Measurements from ENCODE around the gene CEP76. TPM values are rescaled to one million over a fixed set of nuclear protein-coding genes. Genes with fewer than 3 reads are reported as not detected.
A peak's percentile ranks its signal among the peaks of the same experiment; 100 is the strongest.

The CEP76 gene
- total RNA-seq, 1 experiment from 2014 or later = 18.6 TPM

- H3K27ac Mint-ChIP-seq = peak overlapping the region in 2 of 3 experiments; percentile 15 to 72; a peak in 2 of 7 replicates
Measured at GRCh38 chr18:12652861-12653401, 49.6 kb downstream of the CEP76 start.

More at GRCh38 chr18:12652861-12653401, 49.6 kb downstream of the CEP76 start:
- Histone ChIP-seq H3K56ac (ENCODE audit: insufficient read length, low read depth, low read length) (no peak overlapping the region), H2BK120ac (ENCODE audit: low read depth, low read length, poor library complexity, severe bottlenecking) (no peak overlapping the region), H3K9me3 (ENCODE audit: control insufficient read depth, low read depth, low read length) (no peaks in the 10 kb centered on the region), H4K8ac (replicated peaks; ENCODE audit: insufficient read length, low read depth, low read length) (no peak overlapping the region), H3K4ac (ENCODE audit: low read depth, low read length) (no peak overlapping the region), H3K18ac (ENCODE audit: insufficient read length, low read depth, low read length) (no peak overlapping the region), H4K20me1 (ENCODE audit: control insufficient read depth, insufficient read depth, insufficient read length) (no peaks in the 10 kb centered on the region), H3K4me1 (ENCODE audit: insufficient read depth, low read length) (peaks cover 3% of the 10 kb centered on the region; the same call in 1 of the 2 replicates), H3T11ph (ENCODE audit: low read length) (no peak overlapping the region), H2BK20ac (ENCODE audit: low read depth, low read length, poor library complexity, severe bottlenecking) (no peak overlapping the region), H3K79me2 (ENCODE audit: insufficient read depth, low read length) (no peaks in the 10 kb centered on the region), H3K9ac (ENCODE audit: extremely low read depth, insufficient read length, low read length) (no peak overlapping the region), H3K23ac (ENCODE audit: insufficient read length, low read depth, low read length) (no peak overlapping the region), H3K23me2 (ENCODE audit: insufficient read length, low read depth, low read length, poor library complexity, severe bottlenecking) (peaks cover 4% of the 10 kb centered on the region), H2AK5ac (ENCODE audit: insufficient read length, low read length) (no peak overlapping the region), H2AFZ (ENCODE audit: low read length) (no peak overlapping the region), H3K27ac (ENCODE audit: insufficient read length, low read depth, low read length) (no peak overlapping the region), H3K27me3 (ENCODE audit: insufficient read depth, low read length) (no peaks in the 10 kb centered on the region), H3K14ac (ENCODE audit: insufficient read depth, low read length) (no peak overlapping the region), H2BK15ac (ENCODE audit: low read depth, low read length) (no peak overlapping the region), H2BK5ac (ENCODE audit: insufficient read length, low read length) (no peak overlapping the region), H3K4me2 (ENCODE audit: insufficient read depth, insufficient read length, low read length) (no peak overlapping the region), H4K91ac (ENCODE audit: insufficient read length, low read depth, low read length) (no peak overlapping the region), H4K5ac (ENCODE audit: insufficient read length, low read depth, low read length) (no peak overlapping the region), H2BK12ac (ENCODE audit: insufficient read length, low read depth, low read length) (no peak overlapping the region), H3K79me1 (ENCODE audit: insufficient read depth, low read depth, low read length, poor library complexity, severe bottlenecking) (no peaks in the 10 kb centered on the region)
- no peak for DNase-seq
- no CpG with 5 or more reads among the region's 3 CpGs for WGBS (ENCODE audit: extremely low coverage, insufficient read length, low lambda C conversion rate)
- H3K4me1 Mint-ChIP-seq = peaks cover 33 to 39% of the 10 kb centered on the region in 2 experiments
- no peaks in the 10 kb centered on the region; a peak in 1 of 5 replicates for H3K9me3 Mint-ChIP-seq
- H3K4me3 Mint-ChIP-seq = no peak overlapping the region; a peak in 1 of 5 replicates
- TF ChIP-seq CTCF (conservative IDR thresholded peaks at IDR 0.05) = no peak
- H3K36me3 Mint-ChIP-seq (ENCODE audit: insufficient read depth in 1 of 3, low read depth in 3 of 3) = peaks cover 0 to 9% (median 3%) of the 10 kb centered on the region in 3 experiments; a peak in 4 of 7 replicates
- H3K27me3 Mint-ChIP-seq (ENCODE audit: low read depth) = peaks cover 16% of the 10 kb centered on the region

Measured in H9 (cell line).